Trophoblast cell (in vitro differentiated cells and primary cell): ENCODE data around the gene ARID3B.

ENCODE experiments used
- DNase-seq, 2 donors: peaks; one replicate each; pipeline ENCODE4 v3.0.0-alpha.2; 2016
- H2AFZ ChIP-seq: 2 replicates; pipeline ENCODE4 v1.6.1; 2013; ENCODE audit warnings: low read length, moderate library complexity, mild to moderate bottlenecking; ENCODE audit not compliant: insufficient read depth, poor library complexity
- H2AK5ac ChIP-seq: 2 replicates; pipeline ENCODE4 v1.6.1; 2013; ENCODE audit warnings: mild to moderate bottlenecking, low read length
- H2BK120ac ChIP-seq: 2 replicates; pipeline ENCODE4 v1.6.1; 2013; ENCODE audit warnings: low read length, mild to moderate bottlenecking, moderate library complexity; ENCODE audit not compliant: insufficient read depth, poor library complexity
- H2BK12ac ChIP-seq: 2 replicates; pipeline ENCODE4 v1.6.1; 2013; ENCODE audit warnings: mild to moderate bottlenecking, low read length, moderate library complexity
- H2BK5ac ChIP-seq: 2 replicates; pipeline ENCODE4 v1.6.1; 2013; ENCODE audit warnings: low read length, low read depth, moderate library complexity, mild to moderate bottlenecking; ENCODE audit not compliant: poor library complexity
- H3K14ac ChIP-seq: 2 replicates; pipeline ENCODE4 v1.6.1; 2013; ENCODE audit warnings: mild to moderate bottlenecking, low read length
- H3K18ac ChIP-seq: 2 replicates; pipeline ENCODE4 v1.6.1; 2013; ENCODE audit warnings: mild to moderate bottlenecking, low read length
- H3K23ac ChIP-seq: 2 replicates; pipeline ENCODE4 v1.6.1; 2013; ENCODE audit warnings: low read length
- H3K27ac ChIP-seq: 2 replicates; pipeline ENCODE4 v1.5.1; 2013; ENCODE audit warnings: low read depth, mild to moderate bottlenecking, inconsistent platforms, low read length, moderate library complexity
- H3K27me3 ChIP-seq: 2 replicates; pipeline ENCODE4 v1.6.1; 2013; ENCODE audit warnings: inconsistent platforms, mild to moderate bottlenecking, low read length, moderate library complexity; ENCODE audit not compliant: insufficient read depth
- H3K36me3 ChIP-seq, 2 experiments: 1 replicate in 1 of 2; 2 replicates in 1 of 2; pipeline ENCODE4 v1.6.1; 2013; ENCODE audit warnings: low read length in 2 of 2, mild to moderate bottlenecking in 2 of 2, moderate library complexity in 1 of 2; ENCODE audit not compliant: insufficient read depth in 2 of 2, control insufficient read depth in 1 of 2
- H3K4ac ChIP-seq: 2 replicates; pipeline ENCODE4 v1.6.1; 2013; ENCODE audit warnings: low read depth, mild to moderate bottlenecking, low read length, moderate library complexity
- H3K4me1 ChIP-seq, 2 experiments: 1 replicate in 1 of 2; 2 replicates in 1 of 2; pipeline ENCODE4 v1.6.1; 2013; ENCODE audit warnings: low read length in 2 of 2, mild to moderate bottlenecking in 2 of 2, moderate library complexity in 1 of 2; ENCODE audit not compliant: insufficient read depth in 2 of 2, control insufficient read depth in 1 of 2
- H3K4me2 ChIP-seq: 2 replicates; pipeline ENCODE4 v1.6.1; 2013; ENCODE audit warnings: inconsistent platforms, mild to moderate bottlenecking, low read length, moderate library complexity
- H3K4me3 ChIP-seq: 2 replicates; pipeline ENCODE4 v1.5.1; 2013; ENCODE audit warnings: mild to moderate bottlenecking, low read depth, low read length, inconsistent platforms
- H3K79me1 ChIP-seq: one replicate; pipeline ENCODE4 v1.6.1; 2013; ENCODE audit warnings: low read length
- H3K79me2 ChIP-seq: 2 replicates; pipeline ENCODE4 v1.6.1; 2013; ENCODE audit warnings: low read length, mild to moderate bottlenecking; ENCODE audit not compliant: control insufficient read depth, insufficient read depth, poor library complexity
- H3K9ac ChIP-seq: 2 replicates; pipeline ENCODE4 v1.6.1; 2013; ENCODE audit warnings: mild to moderate bottlenecking, low read length
- H3K9me3 ChIP-seq: 2 replicates; pipeline ENCODE4 v1.6.1; 2013; ENCODE audit warnings: low read depth, mild to moderate bottlenecking, control low read depth, inconsistent platforms, low read length; ENCODE audit not compliant: insufficient read depth
- H4K12ac ChIP-seq: 2 replicates; pipeline ENCODE4 v1.6.1; 2013; ENCODE audit warnings: low read depth, mild to moderate bottlenecking, low read length, moderate library complexity
- H4K8ac ChIP-seq: 2 replicates; pipeline ENCODE4 v1.6.1; 2013; ENCODE audit warnings: low read depth, mild to moderate bottlenecking, low read length, moderate library complexity
- H4K91ac ChIP-seq: one replicate; pipeline ENCODE4 v1.6.1; 2013; ENCODE audit warnings: low read depth, mild to moderate bottlenecking, low read length, moderate library complexity
- WGBS: extraction: QIAGEN DNeasy Blood & Tissue Kit; methylation state at CpG from one replicate; pipeline ENCODE4 v1.1.7; 2013; ENCODE audit warnings: missing lambda C conversion rate; ENCODE audit not compliant: insufficient read length, insufficient coverage; ENCODE audit errors: extremely low coverage; 5-methylcytosine and 5-hydroxymethylcytosine counted together

Gene ARID3B

GRCh38 chr15:74500401-74500800, 40.6 kb upstream of the ARID3B start:
- no peak overlapping the region for H3K27ac ChIP-seq
- H3K36me3 ChIP-seq: no peaks in the 10 kb centered on the region
- H3K9ac ChIP-seq: peak overlapping the region; percentile 58
- no peaks in the 10 kb centered on the region for H3K27me3 ChIP-seq
- H3K4me2 ChIP-seq: no peak overlapping the region
- peak overlapping the region; percentile 92 for H3K23ac ChIP-seq
- no peak overlapping the region for H4K12ac ChIP-seq
- H3K14ac ChIP-seq: no peak overlapping the region
- no peak overlapping the region for H4K91ac ChIP-seq
- H4K8ac ChIP-seq: no peak overlapping the region
- H3K9me3 ChIP-seq: no peaks in the 10 kb centered on the region
- WGBS: no CpG with 5 or more reads among the region's 2 CpGs
- DNase-seq: no peak
- no peaks in the 10 kb centered on the region for H3K79me2 ChIP-seq
- H2AFZ ChIP-seq: no peak overlapping the region
- no peak overlapping the region for H3K18ac ChIP-seq
- no peaks in the 10 kb centered on the region for H3K79me1 ChIP-seq
- no peak overlapping the region for H2BK12ac ChIP-seq
- H2AK5ac ChIP-seq: no peak overlapping the region
- H3K4ac ChIP-seq: no peak overlapping the region
- H2BK5ac ChIP-seq: no peak overlapping the region
- H3K4me3 ChIP-seq: no peak overlapping the region
- H2BK120ac ChIP-seq: no peak overlapping the region
- no peaks in the 10 kb centered on the region for H3K4me1 ChIP-seq

GRCh38 chr15:74502301-74502700, 38.7 kb upstream of the ARID3B start:
- Histone ChIP-seq H2AK5ac (no peak overlapping the region), H3K18ac (no peak overlapping the region), H3K79me2 (no peaks in the 10 kb centered on the region), H3K27me3 (no peaks in the 10 kb centered on the region), H4K12ac (no peak overlapping the region), H4K91ac (no peak overlapping the region), H3K4me3 (no peak overlapping the region), H3K4me1 (no peaks in the 10 kb centered on the region), H3K14ac (no peak overlapping the region), H2BK5ac (no peak overlapping the region), H3K23ac (no peak overlapping the region), H3K27ac (no peak overlapping the region), H2BK12ac (no peak overlapping the region), H3K9me3 (no peaks in the 10 kb centered on the region), H4K8ac (no peak overlapping the region), H2BK120ac (no peak overlapping the region), H3K4ac (no peak overlapping the region), H3K36me3 (peaks cover 0 to 3% of the 10 kb centered on the region in 2 experiments), H3K4me2 (no peak overlapping the region), H3K79me1 (no peaks in the 10 kb centered on the region), H2AFZ (no peak overlapping the region), H3K9ac (no peak overlapping the region)
- no CpG with 5 or more reads among the region's 3 CpGs for WGBS
- no peak for DNase-seq

DNA sequence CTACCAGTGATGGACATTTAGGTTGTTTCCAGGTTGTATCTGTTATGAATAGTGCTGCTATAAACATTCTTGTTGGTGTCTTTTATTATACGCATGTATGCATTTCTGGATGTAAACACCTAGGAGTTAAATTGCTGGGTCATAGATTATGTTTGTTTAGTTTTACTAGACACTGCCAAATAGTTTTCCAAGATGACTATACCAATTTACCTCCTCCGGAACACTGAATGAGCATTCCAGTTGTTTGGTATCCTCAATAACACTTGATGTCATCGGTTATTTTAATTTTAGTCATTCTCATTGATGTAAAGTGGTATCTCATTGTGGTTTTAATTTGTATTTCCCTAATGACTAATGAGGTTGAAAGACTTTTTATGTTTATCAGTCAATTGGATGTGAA, 36.6 kb upstream of the ARID3B start:
- no peak overlapping the region for H2AFZ ChIP-seq
- H3K9ac ChIP-seq: no peak overlapping the region
- no peaks in the 10 kb centered on the region for H3K27me3 ChIP-seq
- no peaks in the 10 kb centered on the region for H3K79me2 ChIP-seq
- H3K23ac ChIP-seq: no peak overlapping the region
- H3K27ac ChIP-seq: no peak overlapping the region
- no peak overlapping the region for H4K12ac ChIP-seq
- no peak overlapping the region for H2BK12ac ChIP-seq
- no CpG with 5 or more reads among the region's 3 CpGs for WGBS
- H2BK5ac ChIP-seq: no peak overlapping the region
- DNase-seq: no peak
- H3K9me3 ChIP-seq: no peaks in the 10 kb centered on the region
- H3K79me1 ChIP-seq: no peaks in the 10 kb centered on the region
- H3K36me3 ChIP-seq: peaks cover 0 to 3% of the 10 kb centered on the region in 2 experiments
- no peak overlapping the region for H3K4me3 ChIP-seq
- no peak overlapping the region for H4K8ac ChIP-seq
- H2AK5ac ChIP-seq: no peak overlapping the region
- no peak overlapping the region for H3K4ac ChIP-seq
- no peak overlapping the region for H3K4me2 ChIP-seq
- no peak overlapping the region for H4K91ac ChIP-seq
- H3K18ac ChIP-seq: no peak overlapping the region
- H3K4me1 ChIP-seq: no peaks in the 10 kb centered on the region
- H2BK120ac ChIP-seq: no peak overlapping the region
- no peak overlapping the region for H3K14ac ChIP-seq

- no peak overlapping the region for H3K27ac ChIP-seq
- no peak overlapping the region for H3K18ac ChIP-seq
- H3K4me3 ChIP-seq: no peak overlapping the region
- no CpG with 5 or more reads among the region's 4 CpGs for WGBS
- no peak overlapping the region for H2AK5ac ChIP-seq
- DNase-seq: peak in 1 of 2 donors; percentile 58
- H3K4me1 ChIP-seq: no peaks in the 10 kb centered on the region
- no peak overlapping the region for H3K23ac ChIP-seq
- H2BK5ac ChIP-seq: no peak overlapping the region
- H3K4ac ChIP-seq: no peak overlapping the region
- no peaks in the 10 kb centered on the region for H3K9me3 ChIP-seq
- H2AFZ ChIP-seq: no peak overlapping the region
- H3K14ac ChIP-seq: no peak overlapping the region
- H3K9ac ChIP-seq: no peak overlapping the region
- no peaks in the 10 kb centered on the region for H3K79me1 ChIP-seq
- no peak overlapping the region for H2BK120ac ChIP-seq
- H4K8ac ChIP-seq: no peak overlapping the region
- H3K4me2 ChIP-seq: no peak overlapping the region
- H3K36me3 ChIP-seq: peaks cover 0 to 3% of the 10 kb centered on the region in 2 experiments
- no peak overlapping the region for H2BK12ac ChIP-seq
- H3K79me2 ChIP-seq: no peaks in the 10 kb centered on the region
- no peaks in the 10 kb centered on the region for H3K27me3 ChIP-seq
- no peak overlapping the region for H4K12ac ChIP-seq
- H4K91ac ChIP-seq: no peak overlapping the region
Measured at GRCh38 chr15:74504836-74505235, 36.2 kb upstream of the ARID3B start.
